Embryonic facial prominence (tissue), 1 donor: ENCODE data around the gene AFF2.
"Not testable (repeated sequence)": the region's sequence is repeated elsewhere in the genome, so short reads cannot be mapped to it uniquely, and the experiment has no call there.

Source experiments
- DNase-seq: peaks from one replicate; pipeline ENCODE4 v3.0.0-alpha.2; 2016; ENCODE audit errors: extremely low spot score

The AFF2 gene

GRCh38 chrX:148633218-148633908 lies 132.9 kb downstream of the AFF2 start:
- no peak for DNase-seq

GRCh38 chrX:148634591-148634990 lies 134.2 kb downstream of the AFF2 start:
- DNase-seq = no peak

DNA sequence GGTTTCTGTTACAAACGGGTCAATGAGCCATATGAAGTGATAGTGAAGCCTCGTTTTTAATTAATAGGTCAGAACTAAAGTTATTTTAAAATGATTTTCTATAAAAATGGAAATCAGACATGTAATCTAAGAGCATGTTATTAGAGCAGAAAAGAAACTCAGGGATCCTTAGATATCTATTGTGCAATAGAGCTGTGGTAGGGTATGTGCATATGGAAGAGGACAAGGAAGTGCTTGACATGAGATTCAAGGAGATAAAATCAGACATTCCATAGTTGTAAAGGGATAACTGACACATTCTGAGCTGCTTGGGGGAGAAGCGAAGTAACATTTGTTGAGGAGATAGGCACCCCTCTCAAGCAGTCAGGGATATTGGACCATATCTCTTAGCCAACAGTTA lies 143.0 kb downstream of the AFF2 start:
- no peak for DNase-seq

DNA sequence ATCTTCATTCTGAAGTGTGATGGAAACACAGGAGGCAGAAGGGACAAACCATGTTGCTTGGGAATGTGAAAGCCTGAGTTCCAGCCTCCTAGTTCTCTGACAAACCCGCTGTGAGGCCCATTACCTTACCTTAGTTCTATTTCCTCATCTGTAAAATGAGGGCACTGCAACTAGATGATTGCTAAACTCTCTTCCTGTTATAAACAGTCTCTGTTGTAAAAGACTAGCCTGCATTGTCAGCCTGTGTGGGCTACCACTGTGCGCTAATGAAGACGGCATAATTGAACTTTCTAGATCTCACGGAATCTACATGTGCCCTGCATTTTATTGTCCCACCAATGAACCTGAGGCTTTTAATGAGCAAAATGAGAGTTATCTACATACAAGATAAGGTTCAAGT lies 147.2 kb downstream of the AFF2 start:
- DNase-seq = no peak

- DNase-seq = no peak
Measured at GRCh38 chrX:148649145-148649795, 148.9 kb downstream of the AFF2 start.

DNA sequence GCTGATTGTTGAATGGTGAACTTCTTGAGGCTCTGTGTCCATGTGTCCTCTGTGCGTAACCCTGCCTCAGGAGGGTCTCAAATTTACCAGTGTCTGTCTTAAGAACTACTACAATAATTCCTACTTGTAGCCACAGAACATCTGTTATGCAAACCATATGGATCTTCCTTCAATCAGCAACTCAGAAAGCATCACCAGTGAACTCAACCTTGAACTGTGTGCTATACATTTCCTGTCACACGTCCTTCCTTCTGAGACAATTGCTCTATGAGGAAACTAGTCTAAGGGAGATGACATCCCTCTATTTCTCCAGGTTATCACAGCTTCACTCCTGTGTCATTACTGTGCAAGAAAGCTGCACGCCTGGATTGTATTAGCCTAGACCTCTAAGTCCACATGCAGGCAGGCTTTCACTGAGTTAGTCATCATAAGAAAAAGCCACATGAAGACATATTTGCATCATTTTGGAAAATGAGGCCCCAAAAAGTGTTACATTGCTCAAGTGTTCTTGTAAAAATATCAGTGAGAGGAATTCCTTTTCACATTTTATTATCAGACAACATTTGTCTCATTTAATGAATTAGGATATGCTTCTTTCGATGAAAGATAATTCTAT lies 157.8 kb downstream of the AFF2 start:
- no peak for DNase-seq

- DNase-seq = no peak
Measured at GRCh38 chrX:148659481-148659880, 159.1 kb downstream of the AFF2 start.

- no peak for DNase-seq
Measured at GRCh38 chrX:148661035-148661434, 160.6 kb downstream of the AFF2 start.

GRCh38 chrX:148662014-148662413 lies 161.6 kb downstream of the AFF2 start:
- no peak for DNase-seq

- DNase-seq = no peak
Measured at GRCh38 chrX:148664171-148664570, 163.8 kb downstream of the AFF2 start.

DNA sequence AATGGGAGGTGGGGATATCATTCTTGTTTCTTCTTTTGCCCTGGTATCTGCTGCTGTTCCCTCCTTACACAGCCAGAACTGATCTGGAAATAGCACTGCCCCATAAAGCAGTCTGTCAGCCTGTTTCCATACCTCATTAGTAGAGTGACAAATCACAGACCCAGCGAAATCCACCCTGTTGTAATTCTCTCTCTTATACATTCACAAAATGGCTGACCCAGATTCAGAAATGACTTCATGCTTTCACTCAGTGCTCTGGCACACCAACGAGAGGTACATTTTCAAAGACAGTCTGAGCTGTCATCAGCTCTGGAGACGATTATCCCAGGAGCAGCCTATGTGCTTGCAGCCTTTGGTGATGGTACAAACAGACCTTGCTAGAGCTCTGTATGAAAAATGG lies 164.6 kb downstream of the AFF2 start:
- no peak for DNase-seq

DNA sequence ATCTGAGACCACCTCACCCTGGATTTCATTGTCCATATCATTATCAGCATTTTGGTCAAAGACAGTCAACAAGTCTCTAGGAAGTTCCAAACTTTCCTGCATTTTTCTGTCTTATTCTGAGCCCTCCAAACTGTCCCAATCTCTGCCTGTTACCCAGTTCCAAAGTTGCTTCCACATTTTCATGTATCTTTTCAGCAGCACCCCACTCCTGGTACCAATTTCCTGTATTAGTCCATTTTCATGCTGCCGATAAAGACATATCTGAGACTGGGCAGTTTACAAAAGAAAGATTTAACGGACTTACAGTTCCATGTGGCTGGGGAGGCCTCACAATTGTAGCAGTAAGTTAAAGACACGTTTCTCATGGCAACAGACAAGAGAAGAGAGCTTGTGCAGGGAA lies 168.8 kb downstream of the AFF2 start:
- DNase-seq = not testable (repeated sequence)

GRCh38 chrX:148670277-148670676 lies 169.9 kb downstream of the AFF2 start:
- no peak for DNase-seq

GRCh38 chrX:148672517-148672916 lies 172.1 kb downstream of the AFF2 start:
- DNase-seq = no peak

DNA sequence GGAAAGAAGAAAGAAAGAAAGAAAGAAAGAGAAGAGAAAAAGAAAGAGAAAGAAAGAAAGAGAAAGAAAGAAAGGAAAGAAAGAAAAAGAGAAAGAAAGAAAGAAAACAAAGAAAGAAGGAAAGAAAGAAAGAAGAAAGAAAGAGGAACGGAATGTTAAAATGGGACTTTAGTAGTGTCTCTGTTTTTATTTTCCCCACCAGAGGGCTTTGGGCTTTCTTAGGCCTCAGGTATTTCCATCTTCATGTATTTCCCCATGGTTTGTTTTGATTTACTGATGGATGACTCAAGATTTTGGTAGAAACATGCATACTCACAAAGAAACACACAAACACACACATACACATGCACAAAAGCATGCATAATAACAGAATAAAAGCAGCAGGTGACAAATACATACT lies 181.2 kb downstream of the AFF2 start:
- DNase-seq = no peak

GRCh38 chrX:148682206-148682605 lies 181.8 kb downstream of the AFF2 start:
- no peak for DNase-seq

GRCh38 chrX:148691456-148691855 lies 191.0 kb downstream of the AFF2 start:
- DNase-seq = no peak

- DNase-seq = no peak
Measured at GRCh38 chrX:148695255-148695654, 194.8 kb downstream of the AFF2 start.

DNA sequence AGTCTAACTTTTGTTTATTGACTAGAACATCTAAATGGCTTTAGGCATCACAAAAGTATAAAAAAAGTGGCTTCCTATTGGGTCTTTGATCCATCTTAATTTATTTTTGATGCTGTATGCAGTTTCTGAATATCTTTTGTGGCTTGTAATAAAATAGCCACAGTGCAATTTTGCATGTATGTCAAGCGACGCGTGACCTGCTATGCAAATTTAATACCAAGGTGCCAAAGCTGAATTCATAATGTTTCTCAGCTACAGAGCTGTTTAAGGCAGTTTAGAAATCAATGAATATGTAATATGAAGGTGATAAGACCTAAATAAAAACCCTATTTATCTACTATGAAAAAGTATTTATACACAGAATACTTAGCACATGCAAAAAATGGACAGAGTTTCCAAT lies 197.8 kb downstream of the AFF2 start:
- no peak for DNase-seq

DNA sequence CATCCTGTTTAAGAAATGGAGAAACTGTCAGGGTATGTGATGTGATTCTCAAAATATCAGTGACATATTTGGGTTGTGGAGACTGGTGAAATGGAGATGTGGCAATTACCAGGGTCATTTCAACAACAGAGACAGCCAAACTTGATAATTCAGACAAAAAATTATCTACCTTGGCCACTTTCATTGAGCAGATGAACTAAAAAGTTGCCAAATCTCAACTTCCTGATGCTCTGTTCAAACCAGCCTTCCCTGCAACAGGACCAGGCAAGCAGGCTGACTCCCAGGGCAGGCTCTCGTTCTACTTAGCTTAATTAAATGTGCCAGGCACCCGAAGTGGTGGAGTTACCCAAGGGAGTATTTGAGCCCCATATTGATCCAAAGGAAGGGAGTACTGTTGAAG lies 199.6 kb downstream of the AFF2 start:
- DNase-seq = no peak

DNA sequence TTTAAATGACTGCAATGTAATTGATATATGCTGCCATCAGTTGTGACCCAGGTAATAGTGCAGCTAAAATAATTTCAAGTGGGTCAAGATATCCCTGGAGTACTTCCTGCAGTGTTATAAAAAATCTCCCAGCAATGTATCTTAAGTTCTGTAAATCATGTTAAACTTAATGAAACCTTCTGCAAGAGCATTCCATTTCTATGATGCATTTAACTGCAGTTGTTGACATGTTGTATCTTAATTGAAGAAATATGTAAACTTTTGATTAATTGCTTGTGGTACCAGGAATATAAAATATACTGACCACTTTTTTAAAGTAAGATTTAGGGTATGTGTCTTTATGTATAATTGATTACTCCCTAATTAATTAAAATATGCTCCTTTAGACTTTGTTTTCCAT lies 213.6 kb downstream of the AFF2 start:
- DNase-seq = no peak

DNA sequence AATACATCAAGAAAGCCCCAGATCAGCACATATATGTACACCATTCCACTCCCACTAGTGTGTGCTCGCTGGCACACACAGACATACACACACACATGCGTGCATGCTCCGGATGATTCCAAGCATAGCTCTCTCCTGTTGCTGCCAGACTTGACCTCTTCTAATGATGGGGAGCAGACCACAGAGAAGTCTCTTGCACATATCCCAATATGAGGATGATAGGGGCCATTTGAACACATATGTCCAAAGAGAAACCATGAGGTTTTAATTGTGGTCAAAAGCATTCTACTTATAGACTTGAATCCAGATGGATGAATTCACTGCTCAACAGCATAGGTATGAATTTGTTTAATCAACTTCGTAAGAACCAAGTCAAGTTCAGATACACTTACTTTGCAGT lies 214.9 kb downstream of the AFF2 start:
- no peak for DNase-seq

DNA sequence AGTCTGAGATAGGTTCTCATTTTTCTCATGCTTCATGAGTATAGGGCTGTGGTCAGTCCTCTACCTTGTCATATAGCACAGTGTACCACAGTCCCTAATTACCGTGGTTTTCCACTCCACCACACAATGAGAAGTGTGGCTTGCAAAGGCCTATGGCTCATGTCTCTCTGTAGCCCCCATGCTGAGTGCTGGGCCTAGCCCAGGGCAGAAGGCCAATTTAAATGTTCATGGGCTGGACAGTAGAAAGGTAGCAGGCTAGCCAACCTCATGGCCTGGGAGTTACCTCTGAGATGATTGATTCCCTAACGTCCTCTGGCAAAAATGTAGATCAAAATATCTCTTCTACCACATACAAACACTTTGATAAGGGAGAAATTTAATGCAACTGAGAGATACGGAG lies 222.5 kb downstream of the AFF2 start:
- no peak for DNase-seq
